ENCODE data around the gene SLX4IP. TPM values are rescaled to one million over a fixed set of nuclear protein-coding genes. Genes with fewer than 3 reads are reported as not detected.

Gene SLX4IP
- polyA plus RNA-seq, 3 donors, result 6.8 to 7.4 (median 7.1) TPM

DNA sequence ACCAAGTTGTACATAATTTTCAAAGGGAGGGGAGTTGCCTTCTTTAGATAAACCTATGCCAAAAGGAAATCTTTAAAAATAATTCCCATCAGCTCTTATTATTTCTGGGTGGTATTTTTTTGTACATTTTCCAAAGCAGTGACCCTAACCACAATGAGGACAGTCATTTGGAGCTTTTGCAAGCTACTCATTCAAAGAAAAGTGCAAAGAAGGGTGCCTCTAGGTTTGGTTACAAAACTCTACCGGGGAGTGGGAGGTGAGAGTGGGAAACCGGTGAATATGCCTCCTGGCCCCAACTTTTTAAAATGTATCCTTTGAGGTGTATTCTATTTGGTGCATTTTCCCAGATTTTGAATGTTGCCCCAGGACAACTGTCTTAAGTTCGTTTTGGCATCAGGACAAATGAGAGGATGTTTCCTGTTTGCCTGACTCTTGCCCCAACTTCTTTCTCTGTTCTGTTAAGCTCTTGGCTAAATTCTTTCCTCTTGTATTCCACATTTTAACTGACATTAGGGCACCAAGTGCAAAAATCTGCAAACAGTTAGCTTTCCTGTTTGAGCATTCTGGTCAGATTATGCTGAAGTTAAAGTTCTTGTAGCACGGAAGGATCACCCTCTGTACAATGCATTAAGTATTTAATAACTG, 78.9 kb downstream of the SLX4IP start:
- no peak for DNase-seq (ENCODE audit: low read depth in 3 of 3, low spot score in 2 of 3)

DNA sequence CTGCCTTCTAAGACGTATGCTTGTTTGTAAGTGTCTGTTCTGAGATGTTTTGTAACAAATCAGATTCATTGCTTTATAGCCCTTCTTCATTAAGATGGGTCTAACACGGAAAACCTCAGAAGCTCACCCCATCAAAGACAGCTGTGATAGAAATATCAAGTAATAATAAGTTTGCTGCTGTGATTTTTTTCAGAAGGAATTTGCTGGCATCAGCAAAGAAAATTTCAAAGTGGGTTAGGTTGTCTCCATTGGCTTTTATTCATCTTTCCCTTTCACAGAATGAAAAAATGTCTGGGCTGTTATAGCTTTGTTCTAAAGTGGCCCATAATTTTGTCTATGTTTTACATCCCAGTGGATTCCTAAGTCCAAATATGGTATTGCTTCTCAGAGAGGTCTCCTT, 81.4 kb downstream of the SLX4IP start:
- DNase-seq (ENCODE audit: low read depth in 3 of 3, low spot score in 2 of 3), result no peak

DNA sequence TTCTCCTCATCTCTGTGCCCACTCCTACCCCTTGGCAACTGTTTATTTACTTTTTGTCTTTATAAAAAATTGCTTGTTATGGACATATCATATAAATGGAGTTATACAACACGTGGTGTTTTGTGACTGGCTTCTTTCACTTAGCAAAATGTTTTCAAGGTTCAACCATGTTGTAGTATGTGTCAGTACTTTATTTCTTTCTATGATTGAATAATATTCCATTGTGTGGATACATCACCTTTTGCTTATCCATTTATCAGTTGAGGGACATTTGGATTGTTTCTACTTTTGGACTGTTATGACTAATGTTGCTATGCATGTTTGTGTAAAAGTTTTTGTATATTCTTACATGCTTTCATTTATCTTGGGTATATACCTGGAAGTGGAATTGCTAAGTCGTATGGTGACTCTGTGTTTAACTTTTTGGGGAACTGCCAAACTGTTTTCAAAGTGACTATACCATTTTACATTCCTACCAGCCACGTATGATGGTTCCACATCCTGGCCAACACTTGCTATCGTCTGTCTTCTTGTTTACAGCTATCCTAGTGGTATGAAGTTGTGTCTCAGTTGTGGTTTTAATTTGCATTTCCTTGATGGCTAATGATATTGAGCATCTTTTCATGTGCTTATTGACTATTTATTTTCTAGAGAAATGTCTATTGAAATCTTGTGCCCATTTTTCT, 84.4 kb downstream of the SLX4IP start:
- DNase-seq (ENCODE audit: low read depth in 3 of 3, low spot score in 2 of 3), result no peak

DNA sequence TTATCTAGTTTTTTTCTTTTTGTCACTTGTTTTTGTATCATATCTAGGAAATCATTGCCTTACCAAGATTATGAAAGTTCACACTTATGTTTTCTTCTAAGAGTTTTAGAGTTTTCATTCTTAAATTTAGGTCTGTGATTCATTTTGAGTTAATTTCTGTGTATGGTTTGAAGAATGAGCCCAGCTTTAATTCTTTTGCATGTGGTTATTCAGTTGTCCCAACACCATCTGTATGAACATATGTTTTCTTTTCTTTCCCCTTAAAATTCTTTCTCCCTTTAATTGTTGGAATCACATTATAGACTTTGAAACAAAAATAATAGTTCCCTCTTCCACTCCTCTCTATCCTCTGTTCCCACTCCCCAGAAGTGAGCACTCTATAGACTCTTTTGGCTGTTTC, 85.4 kb downstream of the SLX4IP start:
- DNase-seq (ENCODE audit: low read depth in 3 of 3, low spot score in 2 of 3), result no peak

DNA sequence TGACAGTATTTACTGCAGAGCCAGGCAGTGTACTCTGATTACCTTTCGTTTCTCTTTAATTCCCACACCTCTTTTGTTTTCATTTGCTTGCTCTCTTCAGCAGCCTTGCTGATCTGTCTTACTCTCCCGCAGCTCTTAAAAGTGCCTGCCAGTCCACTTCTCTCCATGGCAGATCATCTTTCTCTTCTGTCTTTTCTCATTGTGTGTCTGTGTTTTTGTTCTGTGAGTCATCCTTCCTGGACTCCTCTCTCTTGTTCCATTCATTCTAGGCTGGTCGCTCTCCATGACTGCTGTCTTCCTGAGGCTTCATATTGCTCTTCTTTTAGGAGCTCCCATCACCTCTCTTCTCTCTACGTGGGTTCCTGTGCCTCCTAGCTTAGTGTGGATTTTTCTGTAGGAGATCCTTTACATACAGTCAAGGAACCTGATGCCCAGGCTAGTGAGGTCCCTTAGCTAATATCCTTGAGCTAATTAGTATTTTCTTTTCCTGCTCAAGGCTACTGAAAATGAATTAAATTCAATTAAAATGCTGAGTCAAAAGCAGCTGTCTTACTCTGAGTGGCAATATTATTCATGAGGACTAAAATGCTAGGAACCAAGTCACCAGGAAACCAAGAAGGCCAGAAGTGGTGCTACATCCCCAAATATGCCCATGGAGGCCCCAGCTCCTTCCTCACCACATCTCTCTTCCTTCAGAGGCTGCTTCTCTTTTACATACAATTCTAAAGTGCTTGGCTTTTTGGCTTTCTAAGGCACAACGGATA, 86.1 kb downstream of the SLX4IP start:
- DNase-seq (ENCODE audit: low read depth in 3 of 3, low spot score in 2 of 3), result no peak

DNA sequence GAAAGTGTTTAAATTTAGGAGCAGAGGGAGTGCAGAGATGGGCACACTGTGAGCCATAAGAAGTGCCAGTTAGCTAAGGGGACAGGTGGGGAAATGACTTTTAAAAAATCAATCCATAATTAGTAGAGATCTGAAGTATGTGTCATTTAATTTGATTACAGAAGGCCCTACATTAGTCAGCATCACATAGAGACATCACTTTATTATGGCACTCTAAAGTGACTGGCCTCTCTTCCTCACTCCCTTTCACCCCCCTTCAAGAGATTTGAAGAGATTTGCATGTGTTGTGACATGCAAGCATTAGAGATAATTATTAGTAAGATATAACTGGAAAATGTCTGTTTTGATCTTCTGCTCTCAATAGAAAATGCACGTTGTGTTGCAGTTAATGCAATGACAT, 86.7 kb downstream of the SLX4IP start:
- DNase-seq (ENCODE audit: low read depth in 3 of 3, low spot score in 2 of 3), result no peak

DNA sequence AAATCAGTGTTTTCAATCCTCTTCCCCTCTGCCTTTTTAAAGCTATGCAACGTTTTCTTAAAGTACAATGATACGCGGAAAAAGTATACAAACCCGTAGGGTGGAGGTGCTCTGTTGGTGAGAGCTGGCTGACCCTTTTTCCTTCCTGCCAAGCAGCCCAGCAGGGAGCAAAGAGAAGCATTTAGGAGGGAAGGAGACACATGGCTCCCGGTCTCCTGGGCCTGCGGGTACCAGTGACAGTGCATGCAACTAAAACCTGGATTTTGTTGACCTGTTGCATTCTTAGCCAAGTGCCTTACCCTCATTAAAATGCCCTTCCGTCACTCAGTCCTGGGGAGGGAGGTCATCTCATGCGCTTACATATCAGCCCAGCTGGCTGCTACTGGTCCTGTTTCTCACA, 87.2 kb downstream of the SLX4IP start:
- DNase-seq (ENCODE audit: low read depth in 3 of 3, low spot score in 2 of 3), result no peak

DNA sequence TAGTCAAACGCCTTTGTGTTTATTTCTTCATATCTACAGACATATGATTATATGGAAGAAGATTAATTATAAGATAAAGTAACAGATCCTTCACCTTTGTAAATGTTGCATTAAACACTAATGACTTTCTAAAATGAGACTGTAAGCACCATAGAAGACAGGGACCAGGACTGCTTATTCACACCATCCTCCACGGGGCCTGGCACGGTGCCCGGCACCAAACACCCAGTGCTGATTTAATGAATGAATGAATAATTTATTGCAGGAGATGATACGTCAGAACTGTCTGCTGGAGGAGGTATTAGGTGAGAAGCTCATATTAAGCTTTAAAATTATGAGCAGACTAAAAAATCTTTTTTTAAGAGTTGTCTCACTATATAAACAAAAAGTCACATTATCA, 88.3 kb downstream of the SLX4IP start:
- no peak for DNase-seq (ENCODE audit: low read depth in 3 of 3, low spot score in 2 of 3)

DNA sequence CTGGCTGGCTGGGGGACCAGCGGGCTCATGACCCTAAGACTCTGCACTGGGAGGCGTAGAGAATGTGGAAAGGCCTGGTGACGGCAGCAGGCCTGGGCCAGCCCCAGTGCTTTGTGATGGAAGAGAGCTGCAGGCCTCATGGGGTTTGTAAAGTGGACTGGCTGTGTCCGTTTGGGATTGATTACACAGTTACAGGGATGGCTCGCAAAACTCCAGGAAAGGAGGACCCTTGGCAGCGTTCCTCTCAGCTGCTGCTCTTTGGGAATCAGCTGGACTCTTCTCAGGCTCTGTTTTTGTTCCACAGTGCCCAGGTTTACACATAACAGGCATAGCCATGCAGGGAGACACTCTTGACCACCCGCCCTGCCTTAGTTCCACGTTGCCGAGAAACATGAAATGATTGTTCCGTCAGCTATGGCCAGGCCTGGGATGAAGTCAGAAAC, 89.0 kb downstream of the SLX4IP start:
- no peak for DNase-seq (ENCODE audit: low read depth in 3 of 3, low spot score in 2 of 3)

DNA sequence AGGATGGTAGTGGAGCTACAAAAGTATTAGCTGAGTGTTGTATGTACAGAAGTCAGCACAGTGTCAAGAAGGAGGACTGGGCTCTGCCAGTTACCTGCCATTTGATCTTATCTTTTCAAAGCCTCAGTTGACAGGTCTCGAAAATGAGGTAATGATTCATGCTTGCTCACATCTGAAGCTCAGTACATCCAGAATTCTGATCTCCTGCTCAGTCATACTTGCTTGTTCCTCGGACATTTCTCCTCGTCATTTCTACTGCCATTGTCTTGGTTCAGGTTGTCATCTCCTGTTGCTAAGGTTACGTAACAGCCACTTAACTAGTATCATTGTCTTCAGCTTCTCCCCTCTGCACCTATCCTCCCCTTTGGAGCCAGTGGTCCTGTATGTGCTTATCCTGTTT, 89.5 kb downstream of the SLX4IP start:
- DNase-seq (ENCODE audit: low read depth in 3 of 3, low spot score in 2 of 3), result no peak

DNA sequence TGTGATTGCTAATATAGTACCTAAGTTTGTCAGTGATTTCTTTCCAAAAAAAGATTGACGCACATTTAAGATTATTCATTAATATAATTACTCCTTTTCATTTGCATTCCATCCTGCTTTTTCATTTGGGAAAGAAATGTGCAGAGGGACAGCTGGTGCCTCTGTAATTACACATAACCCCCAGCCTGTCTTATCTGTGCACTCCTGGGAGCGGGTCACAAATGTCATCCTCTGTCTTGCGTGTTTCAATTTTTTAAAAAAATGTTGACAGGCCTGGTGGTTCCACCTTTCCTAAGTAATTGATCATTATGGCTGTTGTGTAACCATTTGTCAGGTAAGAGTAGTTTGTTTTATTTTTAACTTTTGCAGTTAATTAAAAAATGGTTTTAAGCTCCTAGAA, 92.7 kb downstream of the SLX4IP start:
- no peak for DNase-seq (ENCODE audit: low read depth in 3 of 3, low spot score in 2 of 3)

DNA sequence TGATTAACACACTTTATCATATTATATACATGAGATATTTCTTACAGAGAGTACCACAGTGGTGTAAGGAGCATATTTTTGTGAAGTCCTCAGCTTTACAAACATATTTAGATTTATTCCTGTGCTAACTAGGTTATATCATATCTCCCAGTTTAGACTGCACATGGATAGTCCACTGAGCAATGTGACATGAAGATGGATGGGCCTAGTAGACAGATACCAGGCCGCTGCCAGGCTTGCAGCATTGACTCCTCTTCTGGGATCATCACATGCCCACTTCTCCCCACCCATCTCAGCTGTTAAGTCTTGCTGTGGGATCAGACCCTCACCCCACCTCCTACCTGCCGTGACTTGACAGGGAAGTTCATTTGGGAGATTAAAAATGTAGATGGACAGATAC, 95.8 kb downstream of the SLX4IP start:
- DNase-seq (ENCODE audit: low read depth in 3 of 3, low spot score in 2 of 3), result no peak

DNA sequence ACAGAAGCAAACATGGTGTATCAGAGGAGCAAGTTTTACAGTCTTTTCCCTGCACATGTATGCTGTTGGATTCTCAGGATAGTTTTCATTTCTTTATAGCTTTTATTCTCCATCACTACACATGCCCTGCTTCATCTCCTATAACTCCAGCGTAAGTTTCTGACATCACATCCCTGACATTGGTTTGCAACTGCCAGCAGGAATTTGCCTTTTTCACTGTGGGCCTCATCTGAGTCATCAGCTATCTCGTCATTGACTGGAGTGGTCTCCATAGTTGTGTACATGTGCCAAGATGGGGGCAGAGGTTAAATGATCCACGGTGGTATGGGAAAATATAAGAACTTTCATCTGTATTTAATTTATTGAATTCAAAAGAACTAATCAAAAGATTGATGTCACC, 96.7 kb downstream of the SLX4IP start:
- no peak for DNase-seq (ENCODE audit: low read depth in 3 of 3, low spot score in 2 of 3)

DNA sequence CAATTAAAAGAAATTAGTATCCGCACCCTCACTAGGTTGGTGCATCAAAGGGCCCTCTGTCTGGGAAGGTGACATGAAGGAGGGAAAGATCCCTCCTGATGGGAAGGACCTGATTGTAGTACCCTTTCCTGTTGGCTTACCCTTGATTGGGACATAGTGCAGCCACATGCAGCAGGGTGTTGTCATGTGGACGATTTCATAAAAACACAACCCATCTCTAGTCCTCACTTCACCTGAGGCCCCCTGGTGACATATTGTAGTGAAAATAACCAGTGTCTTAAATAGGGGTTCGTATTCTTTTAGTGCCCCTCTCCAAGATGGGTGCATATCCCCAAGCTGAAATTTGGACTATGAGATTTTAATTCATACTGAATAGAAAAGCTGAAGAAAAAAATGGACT, 97.3 kb downstream of the SLX4IP start:
- no peak for DNase-seq (ENCODE audit: low read depth in 3 of 3, low spot score in 2 of 3)

DNA sequence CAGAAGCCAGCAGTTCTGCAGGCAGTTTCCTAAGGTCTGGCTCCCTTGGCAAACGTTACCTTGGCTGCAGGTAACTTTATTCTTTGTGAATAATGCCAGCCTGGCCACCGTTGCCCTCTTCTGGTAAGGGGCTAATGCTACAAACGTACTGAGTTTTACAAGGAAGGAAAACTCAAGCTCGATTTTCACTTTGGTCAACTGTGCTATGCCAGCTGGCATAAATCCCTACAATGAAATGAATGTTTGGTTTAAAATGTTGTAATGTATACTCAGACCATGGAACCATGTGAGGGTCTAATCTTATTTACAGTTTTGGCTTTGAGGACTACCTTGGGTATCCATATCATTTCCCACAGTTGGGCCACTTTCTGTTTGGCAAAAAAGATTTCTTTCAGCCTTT, 101.4 kb downstream of the SLX4IP start:
- DNase-seq (ENCODE audit: low read depth in 3 of 3, low spot score in 2 of 3), result no peak

DNA sequence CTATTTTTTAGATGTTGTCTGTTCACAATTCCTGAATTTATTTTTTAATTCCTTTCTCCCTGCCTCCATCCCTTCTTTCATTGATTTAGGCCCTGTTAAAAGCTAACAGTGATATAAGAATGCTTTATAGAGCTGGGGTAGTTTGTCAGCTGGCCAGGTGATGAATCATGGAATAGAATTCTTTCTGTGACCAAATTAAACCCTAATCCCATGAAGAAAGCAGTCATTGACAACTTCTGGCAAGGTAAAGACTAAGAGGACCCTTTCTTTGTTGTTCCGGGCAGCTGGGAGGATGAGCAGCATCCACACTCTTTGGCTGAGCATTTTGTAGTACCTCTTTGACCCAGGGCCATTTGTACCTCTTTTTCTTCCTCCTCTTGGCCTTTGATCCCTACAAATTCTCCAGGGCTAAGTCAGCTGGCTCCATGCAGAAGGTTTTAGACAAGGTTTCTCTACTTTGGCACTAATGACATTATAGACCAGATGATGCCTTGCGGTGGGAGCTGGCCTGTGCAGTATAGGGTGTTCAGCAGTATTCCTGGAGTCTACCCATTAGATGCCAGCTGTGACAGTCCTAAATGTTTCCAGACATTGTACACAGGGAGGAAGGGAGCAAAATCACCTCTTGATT, 102.9 kb downstream of the SLX4IP start:
- DNase-seq (ENCODE audit: low read depth in 3 of 3, low spot score in 2 of 3), result no peak

DNA sequence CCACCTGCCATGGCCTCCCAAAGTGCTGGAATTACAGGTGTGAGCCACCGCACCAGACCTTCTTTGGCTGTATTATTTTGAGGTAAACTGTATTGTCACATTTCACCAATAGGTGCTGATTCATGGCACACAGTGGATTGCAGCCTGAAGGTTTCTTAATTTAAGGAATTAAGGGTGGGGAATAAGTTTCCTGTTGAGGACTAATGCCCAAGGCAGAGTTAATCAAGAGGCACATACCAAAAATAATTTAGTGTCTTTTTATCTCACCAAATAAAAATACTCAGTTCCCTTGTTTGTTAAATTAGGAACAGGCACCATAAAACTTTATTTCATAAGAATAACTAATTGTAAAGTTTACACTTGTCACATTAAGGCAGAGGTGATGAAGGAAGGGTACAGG, 103.7 kb downstream of the SLX4IP start:
- no peak for DNase-seq (ENCODE audit: low read depth in 3 of 3, low spot score in 2 of 3)

DNA sequence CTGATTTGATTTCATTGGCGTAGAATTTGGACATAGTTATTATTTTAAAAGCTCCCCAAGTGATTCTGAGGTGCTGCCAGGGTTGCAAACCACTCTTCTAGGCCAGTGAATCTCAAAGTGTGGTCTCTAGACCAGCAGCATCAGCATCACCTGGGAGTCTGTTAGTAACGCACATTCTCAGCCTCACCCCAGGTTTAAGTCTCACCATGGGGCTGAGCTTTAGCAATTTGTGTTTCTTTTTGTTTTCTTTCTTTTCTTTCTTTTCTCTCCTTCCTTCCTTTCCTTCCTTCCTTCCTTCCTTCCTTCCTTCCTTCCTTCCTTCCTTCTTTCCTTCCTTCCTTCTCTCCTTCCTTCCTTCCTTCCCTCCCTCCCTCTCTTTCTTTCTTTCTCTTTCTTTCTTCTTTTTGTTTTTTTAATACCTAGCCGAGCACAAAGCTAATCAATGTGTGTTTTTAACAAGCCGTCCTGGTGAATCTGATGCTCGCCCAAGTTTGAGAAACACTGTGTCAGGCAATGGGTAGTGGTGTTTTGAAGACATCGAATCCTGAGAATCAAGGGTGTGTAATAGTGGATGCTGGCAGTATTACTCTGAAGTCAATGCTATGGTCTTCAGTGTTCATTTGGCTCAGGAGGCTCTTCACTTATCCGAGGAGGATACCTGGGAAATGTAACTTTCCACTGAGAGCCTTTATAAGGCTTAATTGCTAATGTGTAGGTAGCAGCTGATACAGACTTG, 104.9 kb downstream of the SLX4IP start:
- DNase-seq (ENCODE audit: low read depth in 3 of 3, low spot score in 2 of 3), result no peak

DNA sequence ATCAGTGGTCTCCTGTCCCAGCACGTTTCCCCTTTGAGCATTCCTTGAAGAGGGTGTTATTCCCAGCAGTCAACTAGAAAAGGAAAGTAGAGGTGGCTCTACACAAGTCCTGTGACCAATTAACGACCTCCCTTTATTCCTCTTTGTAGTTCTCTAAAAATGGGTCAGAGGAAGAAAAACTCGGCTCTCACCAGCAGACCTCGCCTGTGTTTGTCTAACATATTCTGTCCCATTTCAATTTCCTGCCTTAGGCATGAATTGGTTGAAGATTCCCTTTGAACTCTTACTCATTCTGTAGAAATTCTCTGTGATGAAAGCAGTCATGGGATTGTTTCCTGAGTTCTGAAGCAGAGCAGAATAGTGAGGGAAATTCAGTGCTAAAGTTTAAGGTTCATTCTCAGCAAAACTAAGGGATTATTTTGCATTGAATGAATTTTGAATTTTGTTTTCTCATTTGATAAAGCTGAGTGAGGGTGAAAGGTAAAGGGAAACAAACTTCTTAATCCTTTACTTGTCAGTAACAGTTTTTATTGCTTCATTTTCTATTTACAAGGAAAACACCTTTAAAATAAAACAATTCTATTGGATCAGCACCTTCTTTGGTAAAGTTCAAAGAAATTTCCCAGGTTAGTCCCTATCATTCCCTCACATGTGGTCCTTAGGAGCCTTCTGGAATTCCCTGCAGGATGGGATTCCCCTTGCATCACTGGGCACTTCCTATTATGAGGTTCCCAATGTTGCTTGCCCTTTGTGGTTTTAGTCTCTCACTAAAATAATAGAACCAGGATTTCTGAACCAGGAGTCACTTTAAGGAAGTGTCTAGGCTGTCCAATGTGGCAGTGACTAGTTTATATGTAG, 105.8 kb downstream of the SLX4IP start:
- DNase-seq (ENCODE audit: low read depth in 3 of 3, low spot score in 2 of 3), result no peak
